IMR-90 (cell line): Measurements from ENCODE around the gene AKR1C2. TPM values are rescaled to one million over a fixed set of nuclear protein-coding genes. Genes with fewer than 3 reads are reported as not detected.
"Not testable (repeated sequence)": the region's sequence is repeated elsewhere in the genome, so short reads cannot be mapped to it uniquely, and the experiment has no call there.

Experiments
- ATAC-seq: fragments of 200-7000 bp; cut with Tn5 transposase; 2 replicates; pipeline ENCODE4 v1.9.1; 2020; ENCODE audit warnings: low read depth, mild to moderate bottlenecking, moderate library complexity
- BruUV-seq: library from RNA; stranded (reverse); fragments of 400-500 nt; replicated peaks from 2 replicates; lab custom pipeline; 2021; lab: Mats Ljungman, UMichigan
- CTCF ChIA-PET: fragments of 300-600 bp; formaldehyde crosslinking; extraction: SDS; loops from one replicate; lab custom pipeline; 2021; ENCODE audit warnings: antibody characterized with exemption; lab: Yijun Ruan, JAX
- POLR2A ChIA-PET: fragments of 300-600 bp; sonication (Branson Sonifier 250); formaldehyde crosslinking; loops from one replicate; lab custom pipeline; 2022; ENCODE audit warnings: antibody characterized with exemption; ENCODE audit not compliant: unreplicated experiment; lab: Charles Lee
- DNase-seq: peaks from one replicate; pipeline ENCODE4 v3.0.0; 2013
- H2AFZ ChIP-seq: replicated peaks from 2 replicates; pipeline ENCODE3; 2013; ENCODE audit warnings: low read length, mild to moderate bottlenecking; ENCODE audit not compliant: poor library complexity
- H2AK5ac ChIP-seq: 2 replicates; pipeline ENCODE4 v1.6.1; 2013; ENCODE audit warnings: low read depth, low read length, inconsistent platforms
- H2AK9ac ChIP-seq: replicated peaks from 2 replicates; pipeline ENCODE3; 2013; ENCODE audit warnings: mild to moderate bottlenecking, low read depth, low read length, moderate library complexity; ENCODE audit not compliant: poor library complexity
- H2BK120ac ChIP-seq: 2 replicates; pipeline ENCODE4 v1.6.1; 2013; ENCODE audit warnings: low read depth, low read length, inconsistent platforms
- H2BK15ac ChIP-seq: 3 replicates; pipeline ENCODE4 v1.6.1; 2013; ENCODE audit warnings: low read depth, low read length, inconsistent platforms
- H2BK20ac ChIP-seq: 2 replicates; pipeline ENCODE4 v1.6.1; 2013; ENCODE audit warnings: low read depth, mild to moderate bottlenecking, inconsistent platforms, low read length, moderate library complexity
- H2BK5ac ChIP-seq: 2 replicates; pipeline ENCODE4 v1.6.1; 2013; ENCODE audit warnings: mild to moderate bottlenecking, low read depth, low read length, inconsistent platforms; ENCODE audit not compliant: poor library complexity, severe bottlenecking
- H3K14ac ChIP-seq: replicated peaks from 2 replicates; pipeline ENCODE4 v1.6.1; 2013; ENCODE audit warnings: low read depth, low read length, inconsistent platforms
- H3K18ac ChIP-seq: 2 replicates; pipeline ENCODE4 v1.6.1; 2013; ENCODE audit warnings: low read depth, low read length, control low read depth
- H3K23ac ChIP-seq: 2 replicates; pipeline ENCODE4 v1.6.1; 2013; ENCODE audit warnings: low read depth, low read length, inconsistent platforms
- H3K27ac ChIP-seq: 2 replicates; pipeline ENCODE4 v1.5.1; 2013; ENCODE audit warnings: mild to moderate bottlenecking, control low read depth, low read length; ENCODE audit not compliant: insufficient read depth
- H3K27me3 ChIP-seq: 2 replicates; pipeline ENCODE4 v1.6.1; 2013; ENCODE audit warnings: low read length; ENCODE audit not compliant: control insufficient read depth, insufficient read depth
- H3K36me3 ChIP-seq: 2 replicates; pipeline ENCODE4 v1.6.1; 2013; ENCODE audit warnings: low read length, mixed read lengths; ENCODE audit not compliant: control insufficient read depth, insufficient read depth
- H3K4ac ChIP-seq: 2 replicates; pipeline ENCODE4 v1.6.1; 2013; ENCODE audit warnings: low read depth, low read length, inconsistent platforms
- H3K4me1 ChIP-seq: 2 replicates; pipeline ENCODE4 v1.6.1; 2013; ENCODE audit warnings: low read length, mixed read lengths; ENCODE audit not compliant: control insufficient read depth, insufficient read depth
- H3K4me2 ChIP-seq: 2 replicates; pipeline ENCODE4 v1.6.1; 2013; ENCODE audit warnings: low read depth, mild to moderate bottlenecking, control low read depth, low read length, moderate library complexity
- H3K4me3 ChIP-seq: 2 replicates; pipeline ENCODE4 v1.5.1; 2013; ENCODE audit warnings: low read depth, mild to moderate bottlenecking, control low read depth, low read length, moderate library complexity; ENCODE audit not compliant: insufficient read depth
- H3K56ac ChIP-seq: 2 replicates; pipeline ENCODE4 v1.6.1; 2013; ENCODE audit warnings: low read length, inconsistent platforms; ENCODE audit not compliant: insufficient read depth; ENCODE audit errors: extremely low read depth
- H3K79me1 ChIP-seq, 2 experiments: 2 replicates each; pipeline ENCODE4 v1.6.1; 2013; ENCODE audit warnings: low read length in 2 of 2, inconsistent platforms in 1 of 2, low read depth in 1 of 2
- H3K9ac ChIP-seq: 2 replicates; pipeline ENCODE4 v1.6.1; 2013; ENCODE audit warnings: low read depth, low read length, control low read depth
- H3K9me1 ChIP-seq: 2 replicates; pipeline ENCODE4 v1.6.1; 2013; ENCODE audit warnings: low read length, inconsistent platforms; ENCODE audit not compliant: insufficient read depth
- H3K9me3 ChIP-seq: 2 replicates; pipeline ENCODE4 v1.6.1; 2013; ENCODE audit warnings: low read length; ENCODE audit not compliant: control insufficient read depth, insufficient read depth
- H4K20me1 ChIP-seq: 2 replicates; pipeline ENCODE4 v1.6.1; 2013; ENCODE audit warnings: low read length, inconsistent platforms; ENCODE audit not compliant: insufficient read depth
- H4K5ac ChIP-seq: 2 replicates; pipeline ENCODE4 v1.6.1; 2013; ENCODE audit warnings: mild to moderate bottlenecking, low read depth, low read length, control low read depth
- H4K8ac ChIP-seq, 2 experiments: 2 replicates each; pipeline ENCODE4 v1.6.1; 2013; ENCODE audit warnings: low read depth in 2 of 2, low read length in 2 of 2, control low read depth in 1 of 2, inconsistent platforms in 1 of 2
- H4K91ac ChIP-seq: 2 replicates; pipeline ENCODE4 v1.6.1; 2013; ENCODE audit warnings: low read depth, low read length, inconsistent platforms; ENCODE audit not compliant: insufficient read depth
- WGBS, 2 experiments: methylation state at CpG; one replicate each; pipeline versions ENCODE4 v1.1.5 to v1.1.7; 2013; ENCODE audit warnings: missing lambda C conversion rate in 2 of 2; ENCODE audit not compliant: insufficient read length in 1 of 2; ENCODE audit errors: extremely low coverage in 2 of 2; 5-methylcytosine and 5-hydroxymethylcytosine counted together
- dilution Hi-C: fragments of 300-500 bp; cut with HindIII; formaldehyde crosslinking; loops from one replicate; pipeline ENCODE4 v1.14.3; 2018; ENCODE audit warnings: low sequenced_read_pairs; ENCODE audit not compliant: unreplicated experiment
- in situ Hi-C: fragments of 300-500 bp; cut with MboI; formaldehyde crosslinking; loops from 3 replicates; pipeline ENCODE4 v1.14.3; 2019; ENCODE audit warnings: low sequenced_read_pairs, inconsistent platforms, mixed read lengths
- intact Hi-C: fragments of 100-400 bp; cut with micrococcal nuclease; formaldehyde crosslinking; loops from 2 replicates; pipeline ENCODE4 v1.10.0; 2022
- polyA plus RNA-seq, 3 experiments: library from polyadenylated mRNA; depleted of rRNA; stranded (reverse); fragments of >200 nt; gene quantifications; 2 replicates each; pipeline ENCODE4 v1.2.3, GENCODE V29; 2012; ENCODE audit warnings: low replicate concordance in 1 of 3
- total RNA-seq: library from RNA; depleted of rRNA; stranded (reverse); fragments of >200 nt; gene quantifications from 2 replicates; pipeline ENCODE4 v1.2.3, GENCODE V29; 2012

The AKR1C2 gene
- total and polyA plus RNA-seq, 2 of the 4 experiments (the other 2 are of a cell fraction) = 0.36 to 1.0 TPM

GRCh38 chr10:4956088-4956487 is 47.6 kb downstream of the AKR1C2 start:
- intact Hi-C loops, H3K4me2 ChIP-seq, H3K4ac ChIP-seq, H3K4me1 ChIP-seq, POLR2A ChIA-PET, H4K91ac ChIP-seq, H2BK15ac ChIP-seq, H3K9ac ChIP-seq, H3K79me1 ChIP-seq, H2AK5ac ChIP-seq, H3K9me1 ChIP-seq, H2AFZ ChIP-seq, H3K23ac ChIP-seq, H4K20me1 ChIP-seq, H3K56ac ChIP-seq, H2AK9ac ChIP-seq, H3K9me3 ChIP-seq, BruUV-seq, H3K4me3 ChIP-seq, H2BK5ac ChIP-seq, ATAC-seq, H2BK20ac ChIP-seq, H3K27ac ChIP-seq, dilution Hi-C loops, DNase-seq, H3K14ac ChIP-seq, H3K18ac ChIP-seq, H3K36me3 ChIP-seq, H3K27me3 ChIP-seq, H2BK120ac ChIP-seq, CTCF ChIA-PET, H4K5ac ChIP-seq, in situ Hi-C loops, H4K8ac ChIP-seq: not testable (repeated sequence)
- WGBS, 2 experiments = no CpG with 5 or more reads among the region's 7 CpGs
